Measurements from ENCODE around the gene CDC73. TPM values are rescaled to one million over a fixed set of nuclear protein-coding genes. Genes with fewer than 3 reads are reported as not detected.
"Not testable (repeated sequence)": the region's sequence is repeated elsewhere in the genome, so short reads cannot be mapped to it uniquely, and the experiment has no call there.

The CDC73 gene
- total and polyA plus RNA-seq, 3 donors from 2014 or later = 31.4 to 47.1 (median 39.6) TPM

DNA sequence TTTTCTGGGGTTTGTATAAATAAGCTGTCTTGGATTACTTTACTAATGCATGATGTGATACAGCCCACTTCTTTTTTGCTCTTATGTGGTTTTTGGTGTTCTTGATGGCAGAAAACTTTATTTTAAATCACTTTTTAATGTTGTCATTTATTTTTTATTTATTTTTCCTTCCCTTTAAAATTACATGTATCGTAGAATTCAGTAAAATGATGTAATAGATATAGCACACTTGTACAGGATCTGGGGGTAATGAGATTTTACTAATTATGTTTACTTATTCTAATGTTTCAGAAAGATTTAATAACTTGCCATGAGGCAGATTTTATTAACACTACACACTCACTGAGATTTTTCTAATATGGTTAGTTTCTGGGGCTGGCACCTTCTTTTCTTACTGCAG, 65.3 kb downstream of the CDC73 start:
- H3K4me3 ChIP-seq = no peak overlapping the region
- no peak for DNase-seq
- no peaks in the 10 kb centered on the region for H3K27me3 ChIP-seq
- no peaks in the 10 kb centered on the region for H3K9me3 ChIP-seq
- TF ChIP-seq, protein P1, sequence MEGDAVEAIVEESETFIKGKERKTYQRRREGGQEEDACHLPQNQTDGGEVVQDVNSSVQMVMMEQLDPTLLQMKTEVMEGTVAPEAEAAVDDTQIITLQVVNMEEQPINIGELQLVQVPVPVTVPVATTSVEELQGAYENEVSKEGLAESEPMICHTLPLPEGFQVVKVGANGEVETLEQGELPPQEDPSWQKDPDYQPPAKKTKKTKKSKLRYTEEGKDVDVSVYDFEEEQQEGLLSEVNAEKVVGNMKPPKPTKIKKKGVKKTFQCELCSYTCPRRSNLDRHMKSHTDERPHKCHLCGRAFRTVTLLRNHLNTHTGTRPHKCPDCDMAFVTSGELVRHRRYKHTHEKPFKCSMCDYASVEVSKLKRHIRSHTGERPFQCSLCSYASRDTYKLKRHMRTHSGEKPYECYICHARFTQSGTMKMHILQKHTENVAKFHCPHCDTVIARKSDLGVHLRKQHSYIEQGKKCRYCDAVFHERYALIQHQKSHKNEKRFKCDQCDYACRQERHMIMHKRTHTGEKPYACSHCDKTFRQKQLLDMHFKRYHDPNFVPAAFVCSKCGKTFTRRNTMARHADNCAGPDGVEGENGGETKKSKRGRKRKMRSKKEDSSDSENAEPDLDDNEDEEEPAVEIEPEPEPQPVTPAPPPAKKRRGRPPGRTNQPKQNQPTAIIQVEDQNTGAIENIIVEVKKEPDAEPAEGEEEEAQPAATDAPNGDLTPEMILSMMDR (IDR thresholded peaks at IDR 0.05) = no peak
- no peak for TF ChIP-seq POLR2A (IDR thresholded peaks at IDR 0.05)
- 69 to 80% methylated on average over 1 of the region's 1 CpG for WGBS, 2 donors
- intact Hi-C loops (cut with DNase I; ENCODE audit: low total_unique reads) = no loop called here
- H3K27ac ChIP-seq = peak overlapping the region; percentile 64 to 81
- H3K4me1 ChIP-seq = peaks cover 13% of the 10 kb centered on the region
- no peaks in the 10 kb centered on the region for H3K36me3 ChIP-seq (ENCODE audit: low read depth, missing control alignments)

DNA sequence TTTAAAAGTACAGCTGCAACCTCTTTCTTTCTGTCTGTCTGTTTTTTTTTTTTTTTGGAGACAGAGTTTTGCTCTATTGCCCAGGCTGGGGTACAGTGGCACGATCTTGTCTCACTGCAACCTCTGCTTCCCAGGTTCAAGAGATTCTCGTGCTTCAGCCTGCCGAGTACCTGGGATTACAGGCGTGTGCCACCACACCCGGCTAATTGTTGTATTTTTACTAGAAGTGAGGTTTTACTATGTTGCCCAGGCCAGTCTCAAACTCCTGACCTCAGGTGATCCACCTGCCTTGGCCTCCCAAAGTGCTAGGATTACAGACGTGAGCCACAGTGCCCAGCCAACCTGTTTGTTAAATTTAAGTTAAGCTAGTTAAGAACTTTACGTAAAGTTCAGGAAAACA, 67.1 kb downstream of the CDC73 start:
- Histone ChIP-seq H3K4me1 (peaks cover 13% of the 10 kb centered on the region), H3K27ac (peak overlapping the region; percentile 35 to 64)
- intact Hi-C loops (cut with DNase I; ENCODE audit: low total_unique reads); H3K4me3 ChIP-seq; H3K9me3 ChIP-seq; H3K27me3 ChIP-seq; H3K36me3 ChIP-seq (ENCODE audit: low read depth, missing control alignments); DNase-seq: not testable (repeated sequence)
- WGBS, 2 donors = 63 to 79% methylated on average over 7 of the region's 7 CpGs

DNA sequence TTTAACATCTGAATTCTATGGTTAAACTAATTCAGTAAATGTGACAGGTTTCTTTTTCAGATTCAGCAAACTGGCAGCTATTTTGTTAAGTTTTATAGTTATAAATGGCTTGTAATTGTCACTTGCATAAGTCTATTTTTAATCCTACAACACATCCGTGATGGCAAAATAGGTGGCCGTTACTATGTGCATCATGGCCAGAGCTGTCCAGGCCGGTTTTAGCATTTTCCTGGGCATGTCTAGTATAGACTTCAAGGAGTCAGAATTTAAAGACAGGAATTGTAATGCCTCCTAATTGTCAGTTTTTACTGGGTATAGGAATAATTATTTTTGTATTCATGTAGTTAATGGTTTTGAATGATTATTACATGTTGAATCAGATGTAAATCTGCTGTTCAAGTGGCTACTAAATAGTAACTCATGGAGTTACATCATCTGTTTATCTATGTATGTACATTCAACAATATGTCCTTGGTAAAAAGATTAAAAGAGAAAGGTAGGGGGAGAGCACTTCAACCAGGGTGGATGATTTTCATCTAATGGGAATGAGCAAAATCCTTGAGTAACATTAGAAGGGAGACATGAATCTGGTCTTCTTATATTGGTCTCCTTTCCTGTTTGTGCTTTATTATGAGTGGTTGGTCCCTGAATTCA, 67.7 kb downstream of the CDC73 start:
- peaks cover 13% of the 10 kb centered on the region for H3K4me1 ChIP-seq
- no peaks in the 10 kb centered on the region for H3K27me3 ChIP-seq
- intact Hi-C loops (cut with DNase I; ENCODE audit: low total_unique reads) = no loop called here
- DNase-seq = no peak
- 62 to 79% methylated on average over 3 of the region's 3 CpGs for WGBS, 2 donors
- no peak overlapping the region for H3K4me3 ChIP-seq
- peak overlapping the region in 1 of 2 donors; percentile 64 for H3K27ac ChIP-seq
- no peaks in the 10 kb centered on the region for H3K9me3 ChIP-seq
- H3K36me3 ChIP-seq (ENCODE audit: low read depth, missing control alignments) = no peaks in the 10 kb centered on the region
- TF ChIP-seq POLR2A (IDR thresholded peaks at IDR 0.05) = no peak
- TF ChIP-seq, protein P1 (IDR thresholded peaks at IDR 0.05) = no peak

DNA sequence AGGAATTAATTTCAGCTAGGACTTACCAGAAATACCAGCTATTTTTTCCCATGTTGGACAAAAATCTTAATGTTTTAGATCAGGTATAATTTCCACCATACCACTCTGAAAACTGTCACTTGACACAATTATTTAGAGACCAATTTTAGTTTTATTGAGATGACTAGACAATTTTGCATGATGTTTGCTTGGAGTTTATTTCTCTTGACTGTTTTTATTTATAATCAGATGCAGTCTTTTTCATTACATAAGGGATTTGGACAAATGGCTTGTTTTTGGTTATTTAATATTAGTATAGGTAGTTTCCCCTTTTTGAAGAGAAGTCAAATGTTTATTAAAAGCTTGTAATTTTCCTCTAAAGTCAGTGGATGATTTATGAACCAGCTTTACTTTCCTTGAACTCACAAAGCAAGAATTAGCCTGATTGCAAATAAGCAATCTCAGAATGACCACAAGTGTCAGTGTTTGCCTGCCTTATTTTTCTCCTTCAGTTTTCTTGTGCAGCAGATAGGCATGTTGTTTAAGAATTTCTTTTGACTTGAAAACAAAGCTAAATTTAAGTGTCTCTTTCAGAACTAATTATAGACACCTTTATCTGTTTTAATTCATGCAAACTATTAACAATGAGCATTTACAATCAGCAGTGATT, 68.4 kb downstream of the CDC73 start:
- DNase-seq = no peak
- Histone ChIP-seq H3K4me1 (peaks cover 13% of the 10 kb centered on the region), H3K4me3 (no peak overlapping the region), H3K36me3 (ENCODE audit: low read depth, missing control alignments) (no peaks in the 10 kb centered on the region), H3K9me3 (no peaks in the 10 kb centered on the region), H3K27me3 (no peaks in the 10 kb centered on the region), H3K27ac (peak overlapping the region in 1 of 2 donors; percentile 64)
- intact Hi-C loops (cut with DNase I; ENCODE audit: low total_unique reads) = no loop called here
- TF ChIP-seq, protein P1 (IDR thresholded peaks at IDR 0.05) = peak in 2 of 3 experiments; percentile 26 to 29
- TF ChIP-seq POLR2A (IDR thresholded peaks at IDR 0.05) = no peak

DNA sequence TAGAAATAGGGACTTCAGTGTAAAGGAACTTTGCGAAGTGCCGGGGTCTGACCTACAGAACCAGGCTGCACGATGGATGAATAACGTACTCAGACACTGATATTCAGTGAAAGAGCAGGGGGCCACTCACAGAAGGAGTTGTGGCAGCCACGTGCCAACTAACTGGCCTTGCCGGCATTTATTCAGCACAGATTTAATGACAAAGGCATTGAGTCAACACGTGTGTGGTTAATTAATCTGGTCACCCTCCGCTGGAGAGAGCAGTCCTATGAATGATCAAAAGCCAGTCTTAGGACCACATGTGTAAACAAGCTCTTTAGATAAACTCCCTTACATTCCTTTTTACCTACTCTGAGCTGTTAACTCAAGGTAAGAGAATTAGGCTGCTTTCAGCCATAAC, 70.8 kb downstream of the CDC73 start:
- Histone ChIP-seq H3K27ac (no peak overlapping the region), H3K27me3 (no peaks in the 10 kb centered on the region), H3K36me3 (ENCODE audit: low read depth, missing control alignments) (no peaks in the 10 kb centered on the region), H3K4me3 (no peak overlapping the region), H3K9me3 (no peaks in the 10 kb centered on the region), H3K4me1 (peaks cover 13% of the 10 kb centered on the region)
- TF ChIP-seq, protein P1 (IDR thresholded peaks at IDR 0.05) = no peak
- TF ChIP-seq POLR2A (IDR thresholded peaks at IDR 0.05) = no peak
- 92 to 96% methylated on average over 8 of the region's 8 CpGs for WGBS, 2 donors
- no peak for DNase-seq
- intact Hi-C loops (cut with DNase I; ENCODE audit: low total_unique reads) = no loop called here

Measured in testis (tissue), 3 donors.